GM12875 (cell line): ENCODE results near the gene FLT3LG.
"Not testable (repeated sequence)": the region's sequence is repeated elsewhere in the genome, so short reads cannot be mapped to it uniquely, and the experiment has no call there.

Experiments used
- H3K4me3 ChIP-seq: one replicate; pipeline ENCODE4 v1.5.1; 2011; ENCODE audit warnings: low read depth, low read length, control low read depth
- CTCF ChIP-seq: IDR thresholded peaks from 2 replicates; pipeline ENCODE4 v1.5.1; 2011; ENCODE audit warnings: low read depth, mild to moderate bottlenecking, control low read depth, inconsistent platforms, low read length, moderate library complexity, borderline replicate concordance; ENCODE audit not compliant: insufficient read depth

The FLT3LG gene

GRCh38 chr19:49453757-49454240, 20.2 kb upstream of the FLT3LG start:
- no peak for TF ChIP-seq CTCF
- H3K4me3 ChIP-seq, result peak overlapping the region; percentile 68

GRCh38 chr19:49455773-49456172, 18.2 kb upstream of the FLT3LG start:
- H3K4me3 ChIP-seq, result no peak overlapping the region
- no peak for TF ChIP-seq CTCF

- no peak for TF ChIP-seq CTCF
- no peak overlapping the region for H3K4me3 ChIP-seq
Observed at GRCh38 chr19:49456326-49456725, 17.7 kb upstream of the FLT3LG start.

GRCh38 chr19:49458567-49458903, 15.5 kb upstream of the FLT3LG start:
- no peak overlapping the region for H3K4me3 ChIP-seq

GRCh38 chr19:49459388-49459787, 14.6 kb upstream of the FLT3LG start:
- H3K4me3 ChIP-seq, result no peak overlapping the region
- no peak for TF ChIP-seq CTCF

More at GRCh38 chr19:49458567-49458903, 15.5 kb upstream of the FLT3LG start:
- no peak for TF ChIP-seq CTCF

DNA sequence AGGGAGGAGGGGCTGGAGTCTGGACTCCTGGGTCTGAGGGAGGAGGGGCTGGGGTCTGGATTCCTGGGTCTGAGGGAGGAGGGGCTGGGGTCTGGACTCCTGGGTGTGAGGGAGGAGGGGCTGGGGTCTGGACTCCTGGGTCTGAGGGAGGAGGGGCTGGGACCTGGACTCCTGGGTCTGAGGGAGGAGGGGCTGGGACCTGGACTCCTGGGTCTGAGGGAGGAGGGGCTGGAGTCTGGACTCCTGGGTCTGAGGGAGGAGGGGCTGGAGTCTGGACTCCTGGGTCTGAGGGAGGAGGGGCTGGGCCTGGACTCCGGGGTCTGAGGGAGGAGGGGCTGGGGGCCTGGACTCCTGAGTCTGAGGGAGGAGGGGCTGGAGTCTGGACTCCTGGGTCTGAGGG, 12.9 kb upstream of the FLT3LG start:
- not testable (repeated sequence) for H3K4me3 ChIP-seq

DNA sequence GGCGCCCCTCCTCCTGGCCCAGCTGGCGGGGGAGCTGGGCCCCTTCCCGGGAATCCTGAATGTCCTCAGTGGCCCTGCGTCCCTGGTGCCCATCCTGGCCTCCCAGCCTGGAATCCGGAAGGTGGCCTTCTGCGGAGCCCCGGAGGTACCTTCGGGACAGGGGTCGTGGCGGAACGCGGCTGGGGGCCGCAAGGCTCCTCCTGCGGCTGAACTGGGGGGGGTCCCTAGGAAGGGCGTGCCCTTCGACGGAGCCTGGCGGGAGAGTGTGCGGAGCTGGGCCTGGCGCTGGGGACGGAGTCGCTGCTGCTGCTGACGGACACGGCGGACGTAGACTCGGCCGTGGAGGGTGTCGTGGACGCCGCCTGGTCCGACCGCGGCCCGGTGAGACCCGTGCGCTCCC, 12.4 kb upstream of the FLT3LG start:
- H3K4me3 ChIP-seq, result no peak overlapping the region
- TF ChIP-seq CTCF, result no peak

DNA sequence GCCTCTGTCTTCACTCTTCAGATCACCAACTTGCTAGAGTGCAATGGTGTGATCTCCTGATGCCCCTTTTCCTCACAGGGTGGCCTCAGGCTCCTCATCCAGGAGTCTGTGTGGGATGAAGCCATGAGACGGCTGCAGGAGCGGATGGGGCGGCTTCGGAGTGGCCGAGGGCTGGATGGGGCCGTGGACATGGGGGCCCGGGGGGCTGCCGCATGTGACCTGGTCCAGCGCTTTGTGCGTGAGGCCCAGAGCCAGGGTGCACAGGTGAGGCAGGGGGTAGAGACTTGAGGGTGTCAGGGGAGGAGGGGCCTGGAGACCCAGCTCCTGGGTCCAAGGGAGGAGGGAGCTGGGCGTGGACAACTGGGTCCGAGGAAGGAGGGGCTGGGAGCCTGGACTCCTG, 11.5 kb upstream of the FLT3LG start:
- TF ChIP-seq CTCF, result no peak
- H3K4me3 ChIP-seq, result no peak overlapping the region
